Tibial artery (tissue), 4 donors: ENCODE results near the gene VEPH1.

Source experiments
- DNase-seq, 2 donors: peaks; one replicate each; pipeline ENCODE4 v3.0.0-alpha.2; 2019
- H3K27ac ChIP-seq, 2 donors: fragments of 200-600 bp; sonication (generic) in 1 of 2; 1 replicate in 1 of 2; 2 replicates in 1 of 2; pipeline ENCODE4 v1.5.1; 2018 to 2019; ENCODE audit warnings: mild to moderate bottlenecking in 1 of 2
- H3K27me3 ChIP-seq, 2 donors: fragments of 200-600 bp; sonication (generic) in 1 of 2; one replicate each; pipeline versions ENCODE4 v1.5.1 to v1.6.0; 2016 to 2019
- H3K36me3 ChIP-seq, 3 donors: fragments of 200-600 bp; sonication (generic) in 2 of 3; one replicate each; pipeline ENCODE4 v1.5.1; 2016 to 2019; ENCODE audit warnings: mild to moderate bottlenecking in 2 of 3
- H3K4me1 ChIP-seq, 4 donors: fragments of 200-600 bp; sonication (generic) in 2 of 4; 1 replicate in 3 of 4; 2 replicates in 1 of 4; pipeline ENCODE4 v1.5.1; 2016 to 2019
- H3K4me3 ChIP-seq, 2 donors: fragments of 200-600 bp; sonication (generic) in 1 of 2; 1 replicate in 1 of 2; 2 replicates in 1 of 2; pipeline ENCODE4 v1.5.1; 2018 to 2019; ENCODE audit warnings: mild to moderate bottlenecking in 2 of 2
- H3K9me3 ChIP-seq, 3 donors: fragments of 200-600 bp; sonication (generic) in 1 of 3; one replicate each; pipeline ENCODE4 v1.5.1; 2016 to 2019
- intact Hi-C: fragments of 100-400 bp; cut with DNase I; formaldehyde crosslinking; loops from one replicate; pipeline ENCODE4 v1.15.0; 2023; ENCODE audit warnings: low total_unique reads
- TF ChIP-seq, protein P1 (sequence below), 2 experiments: fragments of 200-600 bp in 1 of 2; fragments of 450-650 bp in 1 of 2; IDR thresholded peaks; one replicate each; pipeline ENCODE4 v1.5.1; 2017 to 2019; ENCODE audit warnings: antibody characterized with exemption in 2 of 2, mild to moderate bottlenecking in 1 of 2, moderate library complexity in 1 of 2

Gene VEPH1

DNA sequence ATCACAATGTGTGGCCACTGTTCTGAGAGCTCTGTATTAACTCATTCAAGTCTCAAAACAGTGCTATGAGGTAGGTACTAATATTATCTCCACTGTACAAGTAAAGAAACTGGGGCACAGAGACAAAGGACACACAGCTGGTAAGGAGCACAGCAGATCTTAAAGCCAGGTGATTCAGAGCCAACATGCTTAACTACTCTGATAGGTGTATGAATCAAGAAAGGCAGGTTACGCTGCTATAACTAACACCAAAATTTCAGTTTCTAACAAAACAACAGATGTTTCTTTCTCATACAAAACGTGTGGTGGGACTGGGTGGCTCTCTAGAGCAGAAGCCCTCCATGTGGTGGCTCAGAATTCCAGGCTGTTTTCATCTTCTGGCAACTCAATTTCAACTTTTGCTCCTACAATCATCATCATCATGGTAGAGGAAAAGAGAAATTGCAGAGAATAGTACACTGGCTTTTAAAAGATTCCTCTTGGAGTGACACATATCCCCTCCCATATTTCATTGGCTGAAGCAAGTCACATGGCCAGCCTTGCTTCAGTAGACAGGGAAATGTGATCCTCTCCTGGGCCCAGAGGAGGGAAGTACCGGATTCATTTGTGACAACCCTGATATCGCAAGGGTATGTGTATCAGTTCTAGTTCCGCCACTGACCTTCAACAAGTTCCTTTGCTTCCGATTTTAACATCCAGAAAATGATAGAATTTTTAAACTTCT is 192.7 kb downstream of the VEPH1 start:
- Histone ChIP-seq H3K4me1 (peaks cover 0 to 10% (median 0%) of the 10 kb centered on the region in 4 donors), H3K27ac (no peak overlapping the region), H3K4me3 (no peak overlapping the region), H3K27me3 (no peaks in the 10 kb centered on the region), H3K9me3 (no peaks in the 10 kb centered on the region), H3K36me3 (no peaks in the 10 kb centered on the region)
- no peak for DNase-seq
- TF ChIP-seq, protein P1, sequence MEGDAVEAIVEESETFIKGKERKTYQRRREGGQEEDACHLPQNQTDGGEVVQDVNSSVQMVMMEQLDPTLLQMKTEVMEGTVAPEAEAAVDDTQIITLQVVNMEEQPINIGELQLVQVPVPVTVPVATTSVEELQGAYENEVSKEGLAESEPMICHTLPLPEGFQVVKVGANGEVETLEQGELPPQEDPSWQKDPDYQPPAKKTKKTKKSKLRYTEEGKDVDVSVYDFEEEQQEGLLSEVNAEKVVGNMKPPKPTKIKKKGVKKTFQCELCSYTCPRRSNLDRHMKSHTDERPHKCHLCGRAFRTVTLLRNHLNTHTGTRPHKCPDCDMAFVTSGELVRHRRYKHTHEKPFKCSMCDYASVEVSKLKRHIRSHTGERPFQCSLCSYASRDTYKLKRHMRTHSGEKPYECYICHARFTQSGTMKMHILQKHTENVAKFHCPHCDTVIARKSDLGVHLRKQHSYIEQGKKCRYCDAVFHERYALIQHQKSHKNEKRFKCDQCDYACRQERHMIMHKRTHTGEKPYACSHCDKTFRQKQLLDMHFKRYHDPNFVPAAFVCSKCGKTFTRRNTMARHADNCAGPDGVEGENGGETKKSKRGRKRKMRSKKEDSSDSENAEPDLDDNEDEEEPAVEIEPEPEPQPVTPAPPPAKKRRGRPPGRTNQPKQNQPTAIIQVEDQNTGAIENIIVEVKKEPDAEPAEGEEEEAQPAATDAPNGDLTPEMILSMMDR (IDR thresholded peaks at IDR 0.05) = no peak
- intact Hi-C loops = no loop called here

DNA sequence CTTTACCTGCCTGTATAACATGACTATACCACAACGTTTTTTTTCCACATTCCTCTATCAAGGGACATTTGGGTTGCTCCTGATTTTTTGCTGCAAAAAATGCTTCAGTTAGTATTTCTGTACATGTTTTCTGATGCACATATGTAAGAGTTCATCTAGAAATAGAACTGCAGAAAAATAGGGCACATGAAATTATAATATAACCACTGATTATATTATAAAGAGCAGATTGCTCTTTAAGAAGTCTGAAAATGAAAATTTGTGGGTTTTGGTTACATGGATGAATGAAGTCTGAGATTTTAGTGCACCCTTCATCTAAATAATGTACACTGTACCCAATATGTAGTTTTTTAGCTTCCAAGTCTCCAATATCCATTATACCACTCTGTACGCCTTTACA is 196.7 kb downstream of the VEPH1 start:
- no peaks in the 10 kb centered on the region for H3K27me3 ChIP-seq

DNA sequence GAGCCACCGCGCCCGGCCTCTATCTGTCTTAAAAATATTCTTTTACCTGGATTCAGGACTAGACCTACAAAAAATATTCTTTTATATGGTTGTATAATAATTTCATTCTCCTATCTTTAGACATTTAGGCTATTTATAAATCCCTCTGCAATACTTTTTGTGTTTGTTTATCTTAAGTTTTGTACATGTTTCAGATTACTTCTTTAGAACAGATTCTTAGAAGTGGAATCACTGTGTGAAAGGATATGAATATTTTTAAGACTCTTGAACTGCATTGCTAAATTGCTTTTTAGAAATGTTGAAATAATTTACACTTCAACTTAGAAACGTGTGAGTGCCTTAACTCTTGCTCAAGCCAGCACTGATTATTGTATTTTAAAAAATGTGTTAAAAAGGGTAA is 197.8 kb downstream of the VEPH1 start:
- no peaks in the 10 kb centered on the region for H3K4me1 ChIP-seq
- TF ChIP-seq, protein P1 (IDR thresholded peaks at IDR 0.05) = no peak
- no peak for DNase-seq
- intact Hi-C loops = no loop called here
- H3K36me3 ChIP-seq = no peaks in the 10 kb centered on the region
- H3K4me3 ChIP-seq = no peak overlapping the region
- H3K9me3 ChIP-seq = no peaks in the 10 kb centered on the region
- no peaks in the 10 kb centered on the region for H3K27me3 ChIP-seq
- no peak overlapping the region for H3K27ac ChIP-seq

More for the DNA sequence above, 196.7 kb downstream of the VEPH1 start:
- Histone ChIP-seq H3K9me3 (no peaks in the 10 kb centered on the region), H3K36me3 (no peaks in the 10 kb centered on the region), H3K4me1 (peaks cover 0 to 4% (median 0%) of the 10 kb centered on the region in 4 donors), H3K4me3 (no peak overlapping the region), H3K27ac (no peak overlapping the region)
- TF ChIP-seq, protein P1 (IDR thresholded peaks at IDR 0.05) = no peak
- DNase-seq = no peak
- intact Hi-C loops = no loop called here

DNA sequence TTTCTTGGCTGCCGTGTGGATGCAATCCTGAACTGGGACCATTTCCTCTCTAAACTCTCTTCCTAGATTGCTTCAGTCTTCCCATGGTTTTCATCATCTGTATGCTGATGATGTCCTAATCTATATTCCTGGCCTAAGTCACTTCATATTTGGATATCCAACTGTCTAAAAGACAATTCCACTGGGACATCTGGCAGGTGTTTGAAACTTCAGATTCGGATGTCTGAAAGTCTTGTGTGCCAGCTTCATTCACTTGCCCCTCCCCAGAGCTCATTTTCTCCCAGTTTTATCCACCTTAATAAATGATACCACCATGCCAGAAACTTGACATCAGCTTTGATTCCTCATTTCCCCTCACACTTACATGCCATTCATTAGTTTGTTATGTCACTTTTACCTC is 201.5 kb downstream of the VEPH1 start:
- peaks cover 0 to 22% (median 0%) of the 10 kb centered on the region in 4 donors for H3K4me1 ChIP-seq
- intact Hi-C loops = no loop called here
- no peaks in the 10 kb centered on the region for H3K27me3 ChIP-seq

DNA sequence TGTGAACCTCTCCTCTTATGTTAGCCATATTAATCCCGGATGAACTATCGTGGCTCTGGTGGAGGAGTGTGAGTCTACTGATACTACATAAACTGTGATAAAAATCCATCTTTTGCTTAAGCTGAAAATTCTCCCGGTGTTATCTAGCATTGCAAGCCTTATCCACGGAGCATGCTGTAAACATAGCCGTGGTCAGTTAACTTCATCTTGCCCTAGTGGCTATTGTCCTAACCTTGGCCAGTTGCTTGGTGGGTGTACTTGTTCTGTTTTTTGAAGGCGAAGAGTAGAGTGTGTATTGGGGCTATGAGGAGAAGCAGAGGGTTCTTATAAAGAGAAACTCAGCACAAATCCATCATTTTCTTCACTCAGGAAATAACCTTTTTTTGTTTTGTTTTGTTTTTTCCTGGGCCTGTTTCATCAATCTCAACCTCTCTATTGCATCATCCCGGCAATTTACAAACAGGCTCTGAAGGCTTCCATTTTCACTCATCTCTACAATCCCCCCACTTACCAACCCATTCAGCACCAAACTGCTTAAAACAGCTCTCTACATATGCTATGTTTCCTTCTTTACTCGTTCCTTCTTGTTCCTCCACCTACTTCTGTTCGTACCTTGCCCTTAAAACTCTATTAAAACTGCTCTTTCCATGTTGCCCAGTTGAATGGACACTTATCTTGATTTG is 202.1 kb downstream of the VEPH1 start:
- Histone ChIP-seq H3K27ac (no peak overlapping the region), H3K27me3 (no peaks in the 10 kb centered on the region), H3K4me3 (no peak overlapping the region), H3K9me3 (no peaks in the 10 kb centered on the region), H3K4me1 (peaks cover 0 to 22% (median 0%) of the 10 kb centered on the region in 4 donors), H3K36me3 (no peaks in the 10 kb centered on the region)
- intact Hi-C loops = no loop called here
- no peak for DNase-seq
- TF ChIP-seq, protein P1 (IDR thresholded peaks at IDR 0.05) = no peak

More for the DNA sequence above, 201.5 kb downstream of the VEPH1 start:
- Histone ChIP-seq H3K36me3 (no peaks in the 10 kb centered on the region), H3K27ac (no peak overlapping the region), H3K9me3 (no peaks in the 10 kb centered on the region), H3K4me3 (no peak overlapping the region)
- no peak for DNase-seq
- TF ChIP-seq, protein P1 (IDR thresholded peaks at IDR 0.05) = no peak
